Measurements from ENCODE around the gene QPCT.

DNA sequence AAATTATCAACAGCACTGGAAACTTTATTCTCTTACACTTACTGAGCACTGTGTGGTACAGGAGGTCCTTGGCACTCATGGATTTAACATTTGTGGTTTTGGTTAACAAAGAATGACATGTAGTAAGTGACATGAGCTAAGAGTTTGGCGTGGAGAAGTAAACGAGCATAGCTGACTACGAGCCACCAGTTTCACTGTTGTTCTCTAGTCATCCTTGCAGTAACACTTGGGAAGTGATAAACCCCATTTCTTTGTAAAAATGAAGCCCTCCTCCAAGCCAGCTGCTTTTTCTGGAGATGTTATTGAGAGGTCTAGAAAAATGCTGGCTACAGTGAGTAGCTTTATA lies 32.7 kb downstream of the QPCT start:
- TF ChIP-seq, protein P1, sequence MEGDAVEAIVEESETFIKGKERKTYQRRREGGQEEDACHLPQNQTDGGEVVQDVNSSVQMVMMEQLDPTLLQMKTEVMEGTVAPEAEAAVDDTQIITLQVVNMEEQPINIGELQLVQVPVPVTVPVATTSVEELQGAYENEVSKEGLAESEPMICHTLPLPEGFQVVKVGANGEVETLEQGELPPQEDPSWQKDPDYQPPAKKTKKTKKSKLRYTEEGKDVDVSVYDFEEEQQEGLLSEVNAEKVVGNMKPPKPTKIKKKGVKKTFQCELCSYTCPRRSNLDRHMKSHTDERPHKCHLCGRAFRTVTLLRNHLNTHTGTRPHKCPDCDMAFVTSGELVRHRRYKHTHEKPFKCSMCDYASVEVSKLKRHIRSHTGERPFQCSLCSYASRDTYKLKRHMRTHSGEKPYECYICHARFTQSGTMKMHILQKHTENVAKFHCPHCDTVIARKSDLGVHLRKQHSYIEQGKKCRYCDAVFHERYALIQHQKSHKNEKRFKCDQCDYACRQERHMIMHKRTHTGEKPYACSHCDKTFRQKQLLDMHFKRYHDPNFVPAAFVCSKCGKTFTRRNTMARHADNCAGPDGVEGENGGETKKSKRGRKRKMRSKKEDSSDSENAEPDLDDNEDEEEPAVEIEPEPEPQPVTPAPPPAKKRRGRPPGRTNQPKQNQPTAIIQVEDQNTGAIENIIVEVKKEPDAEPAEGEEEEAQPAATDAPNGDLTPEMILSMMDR (IDR thresholded peaks at IDR 0.05), result no peak
- no peak for TF ChIP-seq POLR2A (IDR thresholded peaks at IDR 0.05; ENCODE audit: low read depth)
